DOHH2 (cell line): ENCODE data around the gene SLC13A4.

Experiments
- H3F3A ChIP-seq: fragments of 200-600 bp; sonication (generic), shearing (Covaris generic); 2 replicates; pipeline ENCODE4 v1.6.0; 2016; ENCODE audit warnings: antibody characterized with exemption, mild to moderate bottlenecking; ENCODE audit not compliant: control insufficient read depth, insufficient read depth
- H3K27ac ChIP-seq: fragments of 200-600 bp; sonication (generic); 2 replicates; pipeline ENCODE4 v1.5.1; 2014; ENCODE audit warnings: low read depth, mild to moderate bottlenecking, low read length, moderate library complexity
- H3K27me3 ChIP-seq: fragments of 200-600 bp; sonication (generic); 2 replicates; pipeline ENCODE4 v1.6.1; 2014; ENCODE audit warnings: mild to moderate bottlenecking, low read length, mixed read lengths; ENCODE audit not compliant: control insufficient read depth
- H3K36me3 ChIP-seq: fragments of 200-600 bp; sonication (generic); 2 replicates; pipeline ENCODE4 v1.6.1; 2014; ENCODE audit warnings: mild to moderate bottlenecking, low read length, moderate library complexity, mixed read lengths; ENCODE audit not compliant: control insufficient read depth
- H3K4me1 ChIP-seq: fragments of 200-600 bp; sonication (generic); 2 replicates; pipeline ENCODE4 v1.6.1; 2014; ENCODE audit warnings: mild to moderate bottlenecking, low read length, mixed read lengths; ENCODE audit not compliant: control insufficient read depth
- H3K4me2 ChIP-seq: fragments of 200-600 bp; sonication (generic); 2 replicates; pipeline ENCODE4 v1.6.0; 2014; ENCODE audit warnings: mild to moderate bottlenecking, low read length, moderate library complexity
- H3K4me3 ChIP-seq: fragments of 200-600 bp; sonication (generic); 2 replicates; pipeline ENCODE4 v1.5.1; 2014; ENCODE audit warnings: mild to moderate bottlenecking, low read length, mixed read lengths
- H3K79me2 ChIP-seq: fragments of 200-600 bp; sonication (generic); 2 replicates; pipeline ENCODE4 v1.6.1; 2014; ENCODE audit warnings: mild to moderate bottlenecking, low read length, mixed read lengths; ENCODE audit not compliant: control insufficient read depth
- H3K9me2 ChIP-seq: fragments of 200-600 bp; sonication (generic); replicated peaks from 2 replicates; pipeline ENCODE4 v1.6.1; 2014; ENCODE audit warnings: mild to moderate bottlenecking, low read length, mixed read lengths; ENCODE audit not compliant: control insufficient read depth
- H3K9me3 ChIP-seq: fragments of 200-600 bp; sonication (generic); 2 replicates; pipeline ENCODE4 v1.6.1; 2014; ENCODE audit warnings: antibody characterized with exemption, low read length, mixed read lengths; ENCODE audit not compliant: control insufficient read depth, insufficient read depth
- H4K20me1 ChIP-seq: fragments of 200-600 bp; sonication (generic); 2 replicates; pipeline ENCODE4 v1.6.0; 2014; ENCODE audit warnings: low read depth, mild to moderate bottlenecking, antibody characterized with exemption, low read length, moderate library complexity; ENCODE audit not compliant: control insufficient read depth, insufficient read depth
- CTCF ChIP-seq: fragments of 200-600 bp; sonication (generic); IDR thresholded peaks from one replicate; pipeline ENCODE4 v1.5.1; 2014; ENCODE audit warnings: antibody characterized with exemption, mild to moderate bottlenecking, low read depth, low read length; ENCODE audit not compliant: poor library complexity, severe bottlenecking
- EZH2phosphoT487 ChIP-seq: fragments of 200-600 bp; sonication (generic); IDR thresholded peaks from 2 replicates; pipeline ENCODE4 v1.6.1; 2017; ENCODE audit warnings: borderline replicate concordance, mild to moderate bottlenecking, antibody characterized with exemption, low read length, moderate library complexity, mixed read lengths

The SLC13A4 gene

GRCh38 chr7:135664046-135664589 lies 63.9 kb downstream of the SLC13A4 start:
- TF ChIP-seq EZH2phosphoT487 (no peak), CTCF (no peak)
- peaks cover 19% of the 10 kb centered on the region for H3K4me1 ChIP-seq
- H3K79me2 ChIP-seq = peaks cover 63% of the 10 kb centered on the region
- H4K20me1 ChIP-seq = no peaks in the 10 kb centered on the region
- H3K27me3 ChIP-seq = no peaks in the 10 kb centered on the region
- no peaks in the 10 kb centered on the region for H3F3A ChIP-seq
- H3K4me3 ChIP-seq = 0 out of 2 replicates have a peak overlapping the region, but pooled peaks have one; percentile 84
- H3K9me2 ChIP-seq = no peaks in the 10 kb centered on the region
- H3K36me3 ChIP-seq = peaks cover 9% of the 10 kb centered on the region
- peak overlapping the region; percentile 68 for H3K4me2 ChIP-seq
- H3K27ac ChIP-seq = no peak overlapping the region
- H3K9me3 ChIP-seq = peaks cover 4% of the 10 kb centered on the region; the same call in 1 of the 2 replicates

GRCh38 chr7:135662373-135663114 lies 65.4 kb downstream of the SLC13A4 start, which contains the start of gene STMP1:
TSS of gene STMP1 (plus strand) at chr7:135662514.
- Histone ChIP-seq H3K9me3 (no peaks in the 10 kb centered on the region), H3K27me3 (no peaks in the 10 kb centered on the region), H3F3A (no peaks in the 10 kb centered on the region), H3K4me1 (peaks cover 19% of the 10 kb centered on the region), H3K79me2 (peaks cover 48% of the 10 kb centered on the region), H3K4me3 (peak within 1 kb of the TSS; percentile 84), H3K27ac (peak within 1 kb of the TSS; percentile 20; the same call in 1 of the 2 replicates), H3K4me2 (peak within 1 kb of the TSS; percentile 68), H3K9me2 (no peaks in the 10 kb centered on the region), H4K20me1 (no peaks in the 10 kb centered on the region), H3K36me3 (peaks cover 4% of the 10 kb centered on the region; the same call in 1 of the 2 replicates)
- TF ChIP-seq EZH2phosphoT487 = no peak
- TF ChIP-seq CTCF = peak; percentile 81

GRCh38 chr7:135662123-135662372 lies 65.9 kb downstream of the SLC13A4 start:
- Histone ChIP-seq H4K20me1 (no peaks in the 10 kb centered on the region), H3K4me1 (peaks cover 19% of the 10 kb centered on the region), H3K27me3 (no peaks in the 10 kb centered on the region), H3K79me2 (peaks cover 43% of the 10 kb centered on the region), H3K36me3 (peaks cover 4% of the 10 kb centered on the region; the same call in 1 of the 2 replicates), H3K9me2 (no peaks in the 10 kb centered on the region), H3F3A (no peaks in the 10 kb centered on the region), H3K4me2 (peak overlapping the region; percentile 68), H3K9me3 (no peaks in the 10 kb centered on the region), H3K4me3 (peak overlapping the region; percentile 84), H3K27ac (no peak overlapping the region)
- no peak for TF ChIP-seq EZH2phosphoT487
- no peak for TF ChIP-seq CTCF
